OCI-LY3 (cell line): ENCODE measurements around the gene ANKRD63.

ENCODE experiments used
- H2AFZ ChIP-seq: fragments of 200-600, 300-600 bp; shearing (Covaris generic); 2 replicates; pipeline ENCODE4 v1.6.0; 2014; ENCODE audit warnings: antibody characterized with exemption, low read depth, low read length
- H3K27ac ChIP-seq: fragments of 200-600, 300-600 bp; sonication (generic); 2 replicates; pipeline ENCODE4 v1.5.1; 2014; ENCODE audit warnings: mild to moderate bottlenecking, low read length, moderate library complexity, mixed read lengths
- H3K27me3 ChIP-seq: fragments of 200-600, 300-600 bp; sonication (generic); 2 replicates; pipeline ENCODE4 v1.6.1; 2014; ENCODE audit warnings: low read depth, low read length, mixed read lengths
- H3K36me3 ChIP-seq: fragments of 200-600, 300-600 bp; sonication (generic); replicated peaks from 2 replicates; pipeline ENCODE3; 2014; ENCODE audit warnings: low read depth, low read length, mixed read lengths
- H3K4me1 ChIP-seq: fragments of 300-600, 200-600 bp; sonication (generic); 2 replicates; pipeline ENCODE4 v1.6.1; 2014; ENCODE audit warnings: low read length, mixed read lengths
- H3K4me2 ChIP-seq: fragments of 200-600, 300-600 bp; sonication (generic); 2 replicates; pipeline ENCODE4 v1.6.1; 2014; ENCODE audit warnings: low read length, mixed read lengths
- H3K4me3 ChIP-seq: fragments of 300-600, 200-600 bp; sonication (generic); 2 replicates; pipeline ENCODE4 v1.5.1; 2014; ENCODE audit warnings: antibody characterized with exemption, mild to moderate bottlenecking, low read length, moderate library complexity
- H3K79me2 ChIP-seq: fragments of 300-600, 200-600 bp; shearing (Covaris generic); 2 replicates; pipeline ENCODE4 v1.6.1; 2014; ENCODE audit warnings: mild to moderate bottlenecking, low read length, mixed read lengths
- H3K9ac ChIP-seq: fragments of 300-600, 200-600 bp; shearing (Covaris generic); 2 replicates; pipeline ENCODE4 v1.6.0; 2014; ENCODE audit warnings: mild to moderate bottlenecking, low read length, moderate library complexity
- H3K9me3 ChIP-seq: fragments of 200-600, 300-600 bp; shearing (Covaris generic); 2 replicates; pipeline ENCODE4 v1.6.1; 2014; ENCODE audit warnings: low read length, mixed read lengths; ENCODE audit not compliant: insufficient read depth
- H4K20me1 ChIP-seq: fragments of 200-600, 300-600 bp; sonication (generic); 2 replicates; pipeline ENCODE4 v1.6.1; 2016; ENCODE audit warnings: low read length, mixed read lengths; ENCODE audit not compliant: insufficient read depth
- CTCF ChIP-seq: fragments of 200-600, 300-600 bp; sonication (generic); IDR thresholded peaks from 2 replicates; pipeline ENCODE4 v1.5.1; 2014; ENCODE audit warnings: antibody characterized with exemption, low read length, low read depth
- EZH2phosphoT487 ChIP-seq: fragments of 200-600 bp; shearing (Covaris generic); IDR thresholded peaks from 2 replicates; pipeline ENCODE4 v1.6.1; 2018; ENCODE audit warnings: antibody characterized with exemption, mixed run types, low read depth

Gene ANKRD63

GRCh38 chr15:40250771-40251483 lies 31.9 kb downstream of the ANKRD63 start:
- Histone ChIP-seq H3K4me2 (no peak overlapping the region), H3K27ac (no peak overlapping the region), H3K36me3 (no peaks in the 10 kb centered on the region), H3K79me2 (no peaks in the 10 kb centered on the region), H4K20me1 (no peaks in the 10 kb centered on the region), H3K9ac (no peak overlapping the region), H3K4me3 (no peak overlapping the region), H3K9me3 (no peaks in the 10 kb centered on the region), H3K4me1 (peaks cover 6% of the 10 kb centered on the region), H3K27me3 (peaks cover 8% of the 10 kb centered on the region), H2AFZ (no peak overlapping the region)
- TF ChIP-seq EZH2phosphoT487 (no peak), CTCF (no peak)

DNA sequence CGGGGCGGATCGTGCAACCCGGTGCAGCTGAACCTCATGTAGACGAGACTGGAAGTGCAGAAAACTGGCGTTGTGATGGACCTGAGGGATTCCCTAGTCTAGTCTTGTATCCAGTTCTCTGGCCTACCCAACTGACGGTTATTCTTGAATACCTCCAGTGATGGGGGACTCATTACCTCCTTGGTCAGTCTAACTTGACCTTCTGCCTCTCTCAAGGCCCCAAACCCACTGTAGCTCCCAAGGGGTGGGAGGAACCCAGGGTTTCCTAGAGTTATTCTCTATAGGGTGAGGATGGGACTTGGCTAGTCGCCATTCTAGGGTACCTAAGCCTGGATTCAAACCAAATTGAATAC lies 32.6 kb downstream of the ANKRD63 start:
- no peaks in the 10 kb centered on the region for H3K36me3 ChIP-seq
- no peak overlapping the region for H3K9ac ChIP-seq
- no peak overlapping the region for H3K4me3 ChIP-seq
- H3K9me3 ChIP-seq: no peaks in the 10 kb centered on the region
- no peak for TF ChIP-seq CTCF
- peaks cover 6% of the 10 kb centered on the region for H3K4me1 ChIP-seq
- H3K27me3 ChIP-seq: peaks cover 8% of the 10 kb centered on the region
- no peaks in the 10 kb centered on the region for H3K79me2 ChIP-seq
- no peak overlapping the region for H3K27ac ChIP-seq
- H2AFZ ChIP-seq: no peak overlapping the region
- no peaks in the 10 kb centered on the region for H4K20me1 ChIP-seq
- H3K4me2 ChIP-seq: no peak overlapping the region

- Histone ChIP-seq H3K4me2 (no peak overlapping the region), H3K27me3 (peaks cover 8% of the 10 kb centered on the region), H3K4me3 (no peak overlapping the region), H3K9me3 (no peaks in the 10 kb centered on the region), H3K4me1 (peaks cover 6% of the 10 kb centered on the region), H4K20me1 (no peaks in the 10 kb centered on the region), H3K36me3 (no peaks in the 10 kb centered on the region), H2AFZ (no peak overlapping the region), H3K79me2 (no peaks in the 10 kb centered on the region), H3K9ac (no peak overlapping the region), H3K27ac (no peak overlapping the region)
- TF ChIP-seq EZH2phosphoT487 (no peak), CTCF (no peak)
These were observed 33.2 kb downstream of the ANKRD63 start for GRCh38 chr15:40249477-40250303.

DNA sequence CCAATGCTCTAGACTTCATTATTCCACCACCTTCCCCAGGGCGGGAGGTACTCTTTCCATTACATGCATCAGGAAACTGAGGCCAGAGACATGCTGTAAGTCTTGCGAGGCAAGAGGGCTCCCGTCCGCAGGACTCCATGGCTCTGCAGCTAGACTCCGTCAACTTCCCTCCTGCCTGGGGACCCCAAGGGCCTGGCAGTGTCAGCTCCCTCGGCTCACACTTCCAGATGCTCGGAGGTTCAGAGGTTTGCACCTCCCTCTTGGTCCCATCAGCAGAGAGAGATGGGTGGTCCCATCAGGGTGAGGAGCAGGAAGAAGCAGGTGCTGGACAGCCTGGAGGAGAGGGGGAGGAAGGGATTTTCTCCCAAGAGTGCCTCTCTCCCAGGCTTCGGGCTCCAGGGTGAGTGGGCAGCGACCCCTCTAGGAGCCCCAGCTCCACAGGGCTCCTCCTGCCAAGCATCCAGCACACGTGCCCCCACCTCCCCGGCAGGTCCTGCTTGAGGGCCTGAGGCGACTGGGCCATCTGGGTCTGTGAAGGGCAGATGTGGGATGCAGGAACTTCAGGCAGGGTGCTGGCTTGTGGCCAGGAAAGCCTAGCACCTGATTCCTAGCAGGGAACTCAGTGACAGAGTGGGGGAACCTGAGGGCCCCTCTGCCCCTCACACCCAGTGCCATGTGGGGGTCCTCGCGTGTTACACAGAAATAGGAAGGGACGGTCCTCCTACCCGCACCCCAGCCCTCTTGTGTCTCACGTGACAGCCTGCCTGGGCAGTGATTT lies 34.7 kb downstream of the ANKRD63 start:
- H3K4me3 ChIP-seq: no peak overlapping the region
- no peak for TF ChIP-seq EZH2phosphoT487
- H3K4me2 ChIP-seq: no peak overlapping the region
- H3K27ac ChIP-seq: no peak overlapping the region
- no peaks in the 10 kb centered on the region for H3K9me3 ChIP-seq
- no peak overlapping the region for H3K9ac ChIP-seq
- H3K4me1 ChIP-seq: no peaks in the 10 kb centered on the region; the same call in 1 of the 2 replicates
- peaks cover 8% of the 10 kb centered on the region for H3K27me3 ChIP-seq
- H3K79me2 ChIP-seq: no peaks in the 10 kb centered on the region
- H4K20me1 ChIP-seq: no peaks in the 10 kb centered on the region
- no peaks in the 10 kb centered on the region for H3K36me3 ChIP-seq
- H2AFZ ChIP-seq: no peak overlapping the region
